ENCODE results near the gene CHRNB4.

Gene CHRNB4

DNA sequence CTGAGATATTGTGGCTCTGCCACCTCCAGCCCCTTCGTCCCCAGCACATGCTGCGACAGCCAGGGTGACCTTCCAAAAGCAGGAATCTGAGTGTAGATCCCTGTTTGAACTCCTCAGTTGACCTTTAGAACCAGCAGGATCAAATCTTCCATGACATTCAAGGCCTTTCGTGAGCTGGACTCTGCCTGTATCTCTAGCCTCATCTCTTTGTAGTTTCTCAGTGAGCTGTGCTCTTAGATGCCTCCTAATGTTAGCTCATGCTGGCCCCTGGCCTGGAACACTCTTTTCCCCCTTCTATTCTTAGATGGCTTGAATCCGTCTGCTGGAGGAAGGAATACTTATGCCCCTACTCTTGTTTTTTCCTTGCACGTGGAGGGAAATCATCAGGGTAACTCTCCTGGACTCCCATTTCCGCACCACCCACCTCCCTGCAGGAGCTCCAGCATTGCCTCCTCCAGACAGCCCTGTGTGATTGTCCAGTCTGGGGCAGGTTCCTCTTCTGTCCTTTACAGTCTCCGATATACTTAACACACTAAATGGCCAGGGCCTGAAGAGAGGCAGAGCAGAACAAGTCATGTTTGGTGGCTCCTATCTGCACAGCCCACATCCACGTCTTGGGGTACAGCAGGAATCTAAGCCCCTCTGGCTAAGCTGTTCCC, 26.7 kb upstream of the CHRNB4 start:
- no peak for DNase-seq

- no peak for DNase-seq
Observed at GRCh38 chr15:78666010-78666409, 25.0 kb upstream of the CHRNB4 start.

GRCh38 chr15:78663703-78664102, 22.7 kb upstream of the CHRNB4 start:
- DNase-seq = no peak

DNA sequence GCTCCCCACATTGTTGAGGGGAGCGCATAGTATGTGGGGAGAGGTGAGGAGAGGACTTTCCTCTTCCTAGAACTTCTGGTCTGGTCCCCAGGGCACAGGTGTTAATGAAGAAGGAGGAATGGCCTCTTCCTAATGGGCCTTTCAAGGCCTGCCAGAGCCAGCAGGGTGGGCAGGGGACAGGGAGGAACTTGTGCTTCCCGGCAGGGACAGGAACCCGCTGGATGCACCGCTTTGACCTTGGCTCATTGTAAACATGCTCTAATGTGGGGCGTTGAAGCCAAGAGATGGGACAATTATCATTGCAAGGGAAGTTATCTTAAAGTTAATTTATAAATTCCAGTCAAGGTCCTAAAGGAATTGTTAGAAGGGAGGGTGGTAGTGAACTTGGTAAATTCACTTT, 21.0 kb upstream of the CHRNB4 start:
- no peak for DNase-seq

GRCh38 chr15:78661001-78661400, 20.0 kb upstream of the CHRNB4 start:
- no peak for DNase-seq

GRCh38 chr15:78660584-78660983, 19.6 kb upstream of the CHRNB4 start:
- DNase-seq = no peak

- no peak for DNase-seq
Observed at GRCh38 chr15:78658823-78659222, 17.8 kb upstream of the CHRNB4 start.

GRCh38 chr15:78654272-78654671, 13.3 kb upstream of the CHRNB4 start:
- no peak for DNase-seq

DNA sequence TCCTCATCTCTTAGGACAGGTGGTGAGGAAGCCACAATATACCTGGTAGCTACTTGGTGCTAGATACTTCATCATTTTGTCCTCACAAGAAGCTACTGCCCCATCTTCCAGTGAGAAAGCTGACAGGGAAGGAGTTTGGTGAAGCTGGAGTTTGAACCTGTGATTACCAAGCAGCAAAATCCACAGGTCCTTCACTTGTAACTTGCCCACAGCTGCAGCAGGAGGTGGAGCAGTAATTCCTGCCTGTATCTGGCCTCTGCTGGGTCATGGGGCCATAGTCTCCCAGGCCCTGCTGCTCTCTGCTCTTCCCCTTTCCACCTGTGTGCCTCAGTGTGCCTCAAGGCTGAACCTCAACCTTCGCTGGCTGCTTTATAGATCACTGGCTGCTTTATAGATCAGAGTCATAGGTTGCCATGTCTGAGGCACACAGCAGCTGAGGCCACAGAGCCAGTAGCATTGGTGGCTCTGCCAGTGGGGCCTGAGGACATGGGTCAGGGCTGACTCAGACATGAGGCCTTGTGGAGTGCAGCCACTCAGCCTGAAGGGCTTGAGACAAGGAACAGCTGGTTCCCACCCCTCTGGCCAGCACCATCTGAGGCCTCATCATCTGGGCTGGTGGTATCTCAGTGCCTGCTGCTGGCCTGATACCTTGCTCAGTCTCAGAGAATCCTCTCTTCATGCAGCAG, 11.1 kb upstream of the CHRNB4 start:
- no peak for DNase-seq

GRCh38 chr15:78651007-78651406, 10.0 kb upstream of the CHRNB4 start:
- no peak for DNase-seq

DNA sequence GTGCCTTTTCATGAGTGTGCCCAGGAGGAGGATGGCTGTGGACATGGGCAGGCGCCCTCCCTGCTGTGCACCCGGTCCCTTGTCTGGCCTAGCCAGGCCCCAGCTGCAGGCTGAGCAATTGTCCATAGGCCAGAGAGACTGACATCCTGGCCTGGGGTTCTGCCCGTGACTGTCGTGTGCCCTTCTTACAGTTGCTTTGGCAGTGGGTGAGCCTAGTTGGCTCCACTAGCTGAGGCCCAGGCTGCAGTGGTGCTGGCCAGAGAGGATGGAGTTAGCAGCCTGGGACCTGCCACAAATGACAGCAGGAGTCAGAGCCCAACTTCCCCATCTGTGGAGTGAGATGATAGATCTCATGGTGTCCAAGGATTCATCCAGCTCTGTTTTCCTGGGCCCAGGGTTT, 9.0 kb upstream of the CHRNB4 start:
- DNase-seq = no peak

GRCh38 chr15:78645009-78645408, 4.0 kb upstream of the CHRNB4 start:
- no peak for DNase-seq

- DNase-seq = no peak
Observed at GRCh38 chr15:78642331-78642730, 1.3 kb upstream of the CHRNB4 start.

DNA sequence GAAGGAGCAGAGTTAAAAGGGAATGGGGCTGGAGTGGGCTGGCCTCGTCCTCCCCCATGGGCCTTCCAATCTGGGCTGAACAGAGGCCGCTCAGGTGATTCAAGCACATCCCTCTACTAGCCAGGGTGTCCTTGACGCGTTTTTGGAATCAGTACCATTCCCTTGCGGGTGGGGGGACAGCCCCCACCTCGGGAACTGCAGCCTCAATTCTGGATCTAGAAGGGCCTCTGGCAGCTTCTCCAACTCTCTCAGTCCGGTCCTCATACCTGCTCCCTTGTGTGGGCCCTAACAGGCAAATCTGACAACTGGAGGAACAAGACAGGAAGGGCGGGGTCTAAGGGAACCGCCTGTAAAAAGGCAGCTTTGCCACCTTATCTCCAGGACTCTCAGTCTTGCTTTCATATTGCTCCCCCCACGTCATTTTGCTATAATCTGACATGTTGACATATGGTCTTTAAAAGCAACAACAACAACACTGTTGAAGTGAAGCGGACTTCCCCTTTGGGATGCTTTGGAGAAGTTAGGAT, 802 bp upstream of the CHRNB4 start:
- no peak for DNase-seq

DNA sequence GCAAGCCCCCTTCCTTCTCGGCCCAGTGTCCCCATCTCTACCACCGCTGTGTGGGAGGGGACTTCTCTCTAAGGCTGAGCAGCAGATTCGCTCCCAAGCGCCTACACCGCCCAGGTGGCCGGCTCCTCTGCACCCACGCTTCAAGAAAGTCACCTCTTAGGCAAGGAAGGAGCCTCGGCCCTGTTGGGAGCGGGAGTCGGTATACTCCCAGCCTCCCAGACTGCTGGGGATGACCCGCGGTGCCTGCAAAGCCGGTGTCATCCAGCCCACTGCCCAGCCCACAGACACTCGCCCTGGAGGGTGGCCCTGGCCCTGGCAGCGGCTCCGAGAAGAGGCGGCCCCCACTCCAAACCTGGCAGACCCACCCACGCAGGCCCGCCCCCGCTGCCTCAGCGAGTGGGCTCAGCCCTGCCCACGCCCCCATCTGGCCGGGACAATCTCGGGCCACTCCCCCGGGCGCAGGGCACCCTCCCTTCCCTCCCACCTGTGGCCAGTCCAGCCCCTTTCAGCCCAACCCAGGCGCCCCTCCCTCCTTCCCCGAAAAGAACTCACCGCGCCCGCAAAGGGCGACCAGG, 396 bp downstream of the CHRNB4 start:
- no peak for DNase-seq

- DNase-seq = peak; percentile 73
Observed at GRCh38 chr15:78638658-78639314, 2.2 kb downstream of the CHRNB4 start.

GRCh38 chr15:78637776-78638435, 3.1 kb downstream of the CHRNB4 start:
- no peak for DNase-seq

- DNase-seq = no peak
Observed at GRCh38 chr15:78636378-78636859, 4.6 kb downstream of the CHRNB4 start.

- no peak for DNase-seq
Observed at GRCh38 chr15:78635346-78635745, 5.7 kb downstream of the CHRNB4 start.

DNA sequence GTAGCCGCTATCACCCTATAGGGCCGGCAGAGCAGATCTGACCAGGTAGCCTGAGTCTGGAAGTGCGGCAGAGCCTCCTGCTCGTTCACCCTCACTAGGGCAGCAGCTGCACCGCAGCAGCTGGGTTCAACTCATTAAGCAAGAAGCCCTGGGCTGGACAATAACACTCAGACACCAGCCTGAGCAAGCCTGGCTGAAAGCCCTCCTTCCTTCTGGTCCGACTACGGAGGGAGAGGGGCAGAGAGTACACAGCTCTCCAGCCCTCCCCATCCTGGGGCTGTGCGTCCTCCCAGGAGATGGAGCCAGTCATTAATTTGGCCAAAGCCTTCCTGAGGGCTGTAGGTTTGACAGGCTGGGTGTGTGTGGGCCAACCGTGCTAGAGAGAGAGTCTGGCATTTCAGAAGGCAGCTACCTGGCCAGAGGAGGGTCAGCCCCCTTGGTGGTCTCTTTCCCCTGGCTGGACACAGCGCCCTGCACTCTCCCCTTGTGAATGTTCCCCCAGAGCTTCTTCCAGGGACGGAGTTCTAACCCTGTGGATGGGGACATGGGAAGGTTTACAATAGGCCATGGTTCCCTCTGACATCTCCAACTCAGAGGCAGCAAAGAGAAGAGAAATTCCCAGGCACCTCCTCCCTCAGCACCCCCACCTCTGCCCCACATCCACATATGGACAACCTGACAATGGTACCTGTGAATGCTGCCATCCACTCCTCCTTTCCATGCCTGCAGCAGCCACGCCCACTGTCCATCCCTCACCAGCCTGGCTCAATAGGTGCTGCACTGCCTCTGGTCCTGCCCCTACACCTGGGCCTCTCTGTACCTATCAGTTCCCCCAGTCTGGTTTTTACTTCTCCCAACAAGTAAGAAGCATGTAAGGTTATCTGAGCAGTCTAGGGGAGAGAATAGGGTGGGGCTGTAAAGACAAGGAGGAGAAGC, 6.5 kb downstream of the CHRNB4 start:
- no peak for DNase-seq

DNA sequence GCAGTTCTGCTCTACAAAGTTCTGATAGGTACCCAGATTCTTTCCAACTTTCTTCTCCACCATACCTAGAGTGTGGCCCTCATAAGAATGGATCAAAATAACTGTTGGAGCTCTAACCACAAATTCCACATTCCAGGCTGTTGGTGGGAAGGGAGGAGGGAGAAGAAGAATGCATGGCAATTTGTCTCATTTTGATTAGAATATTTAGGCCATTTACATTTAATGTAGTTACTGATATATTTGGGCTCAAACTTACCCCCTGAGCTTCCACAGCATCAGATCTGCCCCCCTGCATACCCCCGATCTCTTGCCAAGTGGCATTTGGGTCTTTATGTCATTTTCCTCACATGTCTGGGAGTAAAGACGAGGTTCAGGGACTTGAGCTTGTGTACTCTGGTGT, 7.7 kb downstream of the CHRNB4 start:
- DNase-seq = no peak
